Breast epithelium (tissue), 4 donors: ENCODE measurements around the gene MAP4K4. TPM values are rescaled to one million over a fixed set of nuclear protein-coding genes. Genes with fewer than 3 reads are reported as not detected.

Experiments used
- DNase-seq, 2 donors: peaks; one replicate each; pipeline ENCODE4 v3.0.0-alpha.2; 2019; ENCODE audit warnings: low spot score in 2 of 2
- H3K27ac ChIP-seq, 2 donors: fragments of 200-600 bp; sonication (generic) in 1 of 2; one replicate each; pipeline ENCODE4 v1.5.1; 2016 to 2019; ENCODE audit warnings: mild to moderate bottlenecking in 1 of 2
- H3K27me3 ChIP-seq, 2 donors: fragments of 200-600 bp; sonication (generic) in 1 of 2; one replicate each; pipeline versions ENCODE4 v1.5.1 to v1.6.0; 2017 to 2019; ENCODE audit warnings: control low read depth in 1 of 2, mild to moderate bottlenecking in 1 of 2
- H3K36me3 ChIP-seq: fragments of 200-600 bp; one replicate; pipeline ENCODE4 v1.5.1; 2019
- H3K4me1 ChIP-seq, 2 donors: fragments of 200-600 bp; sonication (generic); one replicate each; pipeline ENCODE4 v1.5.1; 2016 to 2019; ENCODE audit warnings: control low read depth in 1 of 2
- H3K4me3 ChIP-seq, 3 donors: fragments of 200-600 bp; sonication (generic); 1 replicate in 2 of 3; 2 replicates in 1 of 3; pipeline ENCODE4 v1.5.1; 2016 to 2019; ENCODE audit warnings: mild to moderate bottlenecking in 3 of 3, moderate library complexity in 2 of 3
- H3K9me3 ChIP-seq, 2 donors: fragments of 200-600 bp; sonication (generic) in 1 of 2; one replicate each; pipeline ENCODE4 v1.5.1; 2016 to 2019; ENCODE audit warnings: control low read depth in 1 of 2
- POLR2A ChIP-seq: fragments of 450-650 bp; IDR thresholded peaks from one replicate; pipeline ENCODE4 v1.6.1; 2016; ENCODE audit warnings: antibody characterized with exemption, mild to moderate bottlenecking, moderate library complexity
- POLR2AphosphoS5 ChIP-seq, 3 donors: sonication (generic); formaldehyde crosslinking; IDR thresholded peaks; one replicate each; pipeline ENCODE4 v1.6.1; 2017; ENCODE audit warnings: antibody characterized with exemption in 3 of 3
- intact Hi-C: fragments of 100-400 bp; cut with DNase I; formaldehyde crosslinking; loops from one replicate; pipeline ENCODE4 v1.15.1; 2023; ENCODE audit warnings: low total_unique reads
- total RNA-seq, 3 donors: library from RNA; depleted of rRNA; stranded (reverse); fragments of >200 nt; gene quantifications; one replicate each; pipeline ENCODE4 v1.1.0, GENCODE V29; 2016
- TF ChIP-seq, protein P1 (sequence below), 3 donors: fragments of 450-650 bp; IDR thresholded peaks; one replicate each; pipeline ENCODE4 v1.5.1; 2016 to 2017; ENCODE audit warnings: antibody characterized with exemption in 3 of 3, mild to moderate bottlenecking in 3 of 3, moderate library complexity in 3 of 3

Gene MAP4K4
- total RNA-seq, 3 donors from 2014 or later = 62.1 to 89.1 (median 74.7) TPM

DNA sequence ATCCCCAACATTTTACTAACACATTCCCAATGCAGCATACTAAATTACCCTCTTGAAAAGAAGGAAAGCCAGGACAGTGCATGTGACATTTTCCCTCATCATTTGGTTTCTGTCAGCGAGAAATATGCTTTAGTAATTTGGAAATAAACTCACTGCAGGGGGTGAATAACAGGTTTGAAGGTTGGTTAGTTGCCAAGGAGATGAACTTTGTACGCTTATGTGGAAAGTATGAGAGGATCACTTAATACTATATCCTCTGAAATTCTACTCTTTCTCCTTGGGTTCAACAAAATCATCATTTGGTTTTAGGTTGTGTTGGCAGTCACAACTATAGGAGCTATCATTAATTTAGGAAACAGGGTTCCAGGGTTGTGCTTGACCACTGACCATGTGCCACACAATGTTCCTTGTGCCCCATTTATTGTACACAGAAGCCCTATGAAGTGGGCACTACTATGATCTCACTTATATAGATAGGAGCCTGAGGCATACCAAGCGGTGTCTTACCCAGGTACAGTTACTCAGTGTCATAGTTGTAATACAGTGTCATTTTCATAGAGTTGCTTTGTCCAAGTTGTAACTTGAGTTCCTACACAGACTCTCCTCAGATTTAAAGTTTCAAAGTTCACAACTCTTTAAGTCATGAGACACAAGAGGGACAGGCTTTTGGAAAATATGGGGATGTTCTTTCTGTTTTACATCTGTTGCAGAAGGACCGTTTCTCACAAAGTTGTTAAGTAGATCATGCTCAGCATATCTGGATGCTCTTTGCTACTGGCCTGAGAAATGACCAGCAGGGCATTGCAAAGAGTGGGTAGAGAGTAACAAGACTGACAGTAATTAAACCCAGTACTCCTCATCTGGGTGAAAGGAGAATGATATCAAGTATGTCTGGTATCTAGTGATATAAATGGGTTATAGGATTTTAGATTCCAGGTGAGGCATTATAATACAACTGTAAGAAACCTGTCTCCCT is 91.8 kb downstream of the MAP4K4 start:
- peak overlapping the region in 1 of 2 donors; percentile 35 for H3K27ac ChIP-seq
- no peak for DNase-seq
- intact Hi-C loops = no loop called here
- TF ChIP-seq POLR2A (no peak), POLR2AphosphoS5 (IDR thresholded peaks at IDR 0.05) (no peak)
- TF ChIP-seq, protein P1, sequence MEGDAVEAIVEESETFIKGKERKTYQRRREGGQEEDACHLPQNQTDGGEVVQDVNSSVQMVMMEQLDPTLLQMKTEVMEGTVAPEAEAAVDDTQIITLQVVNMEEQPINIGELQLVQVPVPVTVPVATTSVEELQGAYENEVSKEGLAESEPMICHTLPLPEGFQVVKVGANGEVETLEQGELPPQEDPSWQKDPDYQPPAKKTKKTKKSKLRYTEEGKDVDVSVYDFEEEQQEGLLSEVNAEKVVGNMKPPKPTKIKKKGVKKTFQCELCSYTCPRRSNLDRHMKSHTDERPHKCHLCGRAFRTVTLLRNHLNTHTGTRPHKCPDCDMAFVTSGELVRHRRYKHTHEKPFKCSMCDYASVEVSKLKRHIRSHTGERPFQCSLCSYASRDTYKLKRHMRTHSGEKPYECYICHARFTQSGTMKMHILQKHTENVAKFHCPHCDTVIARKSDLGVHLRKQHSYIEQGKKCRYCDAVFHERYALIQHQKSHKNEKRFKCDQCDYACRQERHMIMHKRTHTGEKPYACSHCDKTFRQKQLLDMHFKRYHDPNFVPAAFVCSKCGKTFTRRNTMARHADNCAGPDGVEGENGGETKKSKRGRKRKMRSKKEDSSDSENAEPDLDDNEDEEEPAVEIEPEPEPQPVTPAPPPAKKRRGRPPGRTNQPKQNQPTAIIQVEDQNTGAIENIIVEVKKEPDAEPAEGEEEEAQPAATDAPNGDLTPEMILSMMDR (IDR thresholded peaks at IDR 0.05) = no peak
- H3K4me3 ChIP-seq = no peak overlapping the region
- no peaks in the 10 kb centered on the region for H3K9me3 ChIP-seq
- peaks cover 0 to 3% of the 10 kb centered on the region in 2 donors for H3K4me1 ChIP-seq
- no peaks in the 10 kb centered on the region for H3K27me3 ChIP-seq
- no peaks in the 10 kb centered on the region for H3K36me3 ChIP-seq

DNA sequence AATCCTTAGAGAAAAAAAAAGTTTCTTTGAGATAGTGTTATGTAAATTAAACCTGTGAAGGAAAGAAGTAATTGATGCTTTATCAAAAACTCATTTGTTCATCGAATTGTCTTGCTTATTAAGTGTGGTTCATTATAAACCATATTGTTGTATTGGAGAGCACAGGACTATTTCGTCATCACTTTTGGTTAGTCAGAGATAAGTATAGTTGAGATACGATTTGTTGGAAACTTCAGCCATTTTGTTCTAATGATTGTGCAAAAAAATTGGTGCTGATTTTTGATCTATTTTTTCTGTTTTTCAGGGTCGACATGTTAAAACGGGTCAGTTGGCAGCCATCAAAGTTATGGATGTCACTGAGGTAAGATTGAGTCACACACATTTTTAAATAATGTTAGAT is 92.9 kb downstream of the MAP4K4 start:
- Histone ChIP-seq H3K9me3 (no peaks in the 10 kb centered on the region), H3K27ac (peak overlapping the region; percentile 60 to 73), H3K27me3 (no peaks in the 10 kb centered on the region), H3K4me3 (no peak overlapping the region), H3K36me3 (no peaks in the 10 kb centered on the region), H3K4me1 (peaks cover 0 to 3% of the 10 kb centered on the region in 2 donors)
- intact Hi-C loops = no loop called here
- no peak for TF ChIP-seq POLR2AphosphoS5 (IDR thresholded peaks at IDR 0.05)
- no peak for TF ChIP-seq POLR2A
- TF ChIP-seq, protein P1 (IDR thresholded peaks at IDR 0.05) = no peak
- no peak for DNase-seq

DNA sequence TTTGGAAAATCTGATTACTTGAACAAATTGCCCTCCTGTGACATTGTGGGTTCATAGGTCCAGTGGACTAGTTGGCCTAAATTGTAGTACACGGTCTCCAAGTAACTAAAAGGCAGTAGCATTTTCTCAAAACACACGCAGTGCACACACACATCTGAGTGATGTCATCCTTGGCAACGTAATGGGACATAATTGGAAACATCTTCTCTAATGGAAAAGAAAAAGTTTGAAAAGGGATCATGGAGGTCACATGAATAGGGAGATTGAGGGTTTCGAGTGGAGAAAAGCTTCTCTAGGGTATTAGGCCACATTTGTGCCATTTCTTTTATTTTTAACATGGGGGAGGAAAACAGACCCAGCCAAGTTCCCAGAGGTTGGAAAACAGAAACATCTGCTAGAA is 93.3 kb downstream of the MAP4K4 start:
- Histone ChIP-seq H3K9me3 (no peaks in the 10 kb centered on the region), H3K4me3 (no peak overlapping the region), H3K27ac (peak overlapping the region; percentile 60 to 73), H3K4me1 (peaks cover 0 to 3% of the 10 kb centered on the region in 2 donors), H3K27me3 (no peaks in the 10 kb centered on the region), H3K36me3 (no peaks in the 10 kb centered on the region)
- no peak for DNase-seq
- intact Hi-C loops = no loop called here
- TF ChIP-seq, protein P1 (IDR thresholded peaks at IDR 0.05) = no peak
- TF ChIP-seq POLR2A (no peak), POLR2AphosphoS5 (IDR thresholded peaks at IDR 0.05) (peak in 2 of 3 donors; percentile 63 to 85)

DNA sequence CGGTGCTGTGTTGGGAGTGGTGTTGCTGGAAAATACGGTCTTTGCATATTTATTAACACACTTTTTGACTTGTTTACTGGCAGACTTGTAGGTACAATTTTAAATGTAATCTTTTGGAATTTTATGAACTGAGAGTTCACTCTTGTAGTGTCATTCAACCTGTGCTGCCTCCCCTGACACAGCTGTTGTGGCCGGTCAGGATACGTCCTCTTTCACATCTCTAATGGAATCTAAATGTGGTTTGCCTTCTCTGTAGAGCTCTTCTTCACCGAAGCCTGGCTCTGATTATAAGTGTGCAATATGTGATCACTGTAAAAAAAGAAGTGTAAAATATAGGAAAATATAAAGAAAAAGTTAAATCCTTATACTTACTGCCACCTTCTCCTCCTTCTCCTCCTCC is 94.7 kb downstream of the MAP4K4 start:
- no peak for DNase-seq
- Histone ChIP-seq H3K9me3 (no peaks in the 10 kb centered on the region), H3K4me1 (peaks cover 0 to 3% of the 10 kb centered on the region in 2 donors), H3K4me3 (no peak overlapping the region), H3K27ac (peak overlapping the region; percentile 3 to 48), H3K36me3 (no peaks in the 10 kb centered on the region), H3K27me3 (no peaks in the 10 kb centered on the region)
- intact Hi-C loops = no loop called here
- TF ChIP-seq, protein P1 (IDR thresholded peaks at IDR 0.05) = no peak
- no peak for TF ChIP-seq POLR2A
- TF ChIP-seq POLR2AphosphoS5 (IDR thresholded peaks at IDR 0.05) = no peak
